Uterus (tissue), 4 donors: Measurements from ENCODE around the gene TM4SF1. TPM values are rescaled to one million over a fixed set of nuclear protein-coding genes. Genes with fewer than 3 reads are reported as not detected.

Experiments used
- DNase-seq, 2 donors: peaks; one replicate each; pipeline ENCODE4 v3.0.0-alpha.2; 2019 to 2020
- H3K27ac ChIP-seq, 2 donors: fragments of 200-600 bp; sonication (generic); 1 replicate in 1 of 2; 2 replicates in 1 of 2; pipeline ENCODE4 v1.5.1; 2016 to 2018
- H3K27me3 ChIP-seq, 2 donors: fragments of 200-600 bp; sonication (generic); one replicate each; pipeline ENCODE4 v1.5.1; 2018 to 2019; ENCODE audit warnings: control low read depth in 1 of 2
- H3K36me3 ChIP-seq, 2 donors: fragments of 200-600 bp; sonication (generic); one replicate each; pipeline ENCODE4 v1.5.1; 2019; ENCODE audit warnings: control low read depth in 1 of 2
- H3K4me1 ChIP-seq, 2 donors: fragments of 200-600 bp; sonication (generic); one replicate each; pipeline ENCODE4 v1.5.1; 2018 to 2019; ENCODE audit warnings: control low read depth in 1 of 2
- H3K4me3 ChIP-seq, 2 donors: fragments of 200-600 bp; sonication (generic); 1 replicate in 1 of 2; 2 replicates in 1 of 2; pipeline ENCODE4 v1.5.1; 2018 to 2019; ENCODE audit warnings: mild to moderate bottlenecking in 1 of 2
- H3K9me3 ChIP-seq, 2 donors: fragments of 200-600 bp; sonication (generic); one replicate each; pipeline ENCODE4 v1.5.1; 2019; ENCODE audit warnings: control low read depth in 1 of 2
- POLR2A ChIP-seq, 2 donors: fragments of 450-650 bp; IDR thresholded peaks; one replicate each; pipeline ENCODE4 v1.6.1; 2016; ENCODE audit warnings: antibody characterized with exemption in 2 of 2, mild to moderate bottlenecking in 1 of 2, moderate library complexity in 1 of 2
- intact Hi-C: fragments of 100-400 bp; cut with DNase I; formaldehyde crosslinking; loops from one replicate; pipeline ENCODE4 v1.15.1; 2023; ENCODE audit warnings: low total_unique reads
- total RNA-seq, 4 donors: library from RNA; depleted of rRNA in 3 of 4; stranded (reverse); fragments of >200 nt in 3 of 4; gene quantifications; one replicate each; pipeline versions ENCODE4 v1.1.0 to v1.2.4, GENCODE V29; 2014 to 2023
- TF ChIP-seq, protein P1 (sequence below), 4 experiments: fragments of 200-600 bp in 2 of 4; fragments of 450-650 bp in 2 of 4; sonication (generic) in 2 of 4; IDR thresholded peaks; one replicate each; pipeline ENCODE4 v1.5.1; 2016 to 2019; ENCODE audit warnings: antibody characterized with exemption in 4 of 4, mild to moderate bottlenecking in 2 of 4, moderate library complexity in 1 of 4
- donor health status: DM: yes; HTN: yes; CAD: no.

TM4SF1 gene
- total RNA-seq, 4 donors from 2014 or later = 102 to 118 (median 113) TPM

- no peak for DNase-seq
- Histone ChIP-seq H3K4me3 (no peak overlapping the region), H3K36me3 (no peaks in the 10 kb centered on the region), H3K27ac (no peak overlapping the region), H3K27me3 (no peaks in the 10 kb centered on the region), H3K9me3 (no peaks in the 10 kb centered on the region), H3K4me1 (no peaks in the 10 kb centered on the region)
- TF ChIP-seq, protein P1, sequence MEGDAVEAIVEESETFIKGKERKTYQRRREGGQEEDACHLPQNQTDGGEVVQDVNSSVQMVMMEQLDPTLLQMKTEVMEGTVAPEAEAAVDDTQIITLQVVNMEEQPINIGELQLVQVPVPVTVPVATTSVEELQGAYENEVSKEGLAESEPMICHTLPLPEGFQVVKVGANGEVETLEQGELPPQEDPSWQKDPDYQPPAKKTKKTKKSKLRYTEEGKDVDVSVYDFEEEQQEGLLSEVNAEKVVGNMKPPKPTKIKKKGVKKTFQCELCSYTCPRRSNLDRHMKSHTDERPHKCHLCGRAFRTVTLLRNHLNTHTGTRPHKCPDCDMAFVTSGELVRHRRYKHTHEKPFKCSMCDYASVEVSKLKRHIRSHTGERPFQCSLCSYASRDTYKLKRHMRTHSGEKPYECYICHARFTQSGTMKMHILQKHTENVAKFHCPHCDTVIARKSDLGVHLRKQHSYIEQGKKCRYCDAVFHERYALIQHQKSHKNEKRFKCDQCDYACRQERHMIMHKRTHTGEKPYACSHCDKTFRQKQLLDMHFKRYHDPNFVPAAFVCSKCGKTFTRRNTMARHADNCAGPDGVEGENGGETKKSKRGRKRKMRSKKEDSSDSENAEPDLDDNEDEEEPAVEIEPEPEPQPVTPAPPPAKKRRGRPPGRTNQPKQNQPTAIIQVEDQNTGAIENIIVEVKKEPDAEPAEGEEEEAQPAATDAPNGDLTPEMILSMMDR (IDR thresholded peaks at IDR 0.05) = no peak
- no peak for TF ChIP-seq POLR2A (IDR thresholded peaks at IDR 0.05)
- intact Hi-C loops = no loop called here
Observed at GRCh38 chr3:149409351-149409750, 31.9 kb upstream of the TM4SF1 start.

GRCh38 chr3:149407898-149408297 lies 30.4 kb upstream of the TM4SF1 start:
- TF ChIP-seq, protein P1 (IDR thresholded peaks at IDR 0.05) = no peak
- TF ChIP-seq POLR2A (IDR thresholded peaks at IDR 0.05) = no peak
- intact Hi-C loops = no loop called here
- no peak overlapping the region for H3K27ac ChIP-seq

DNA sequence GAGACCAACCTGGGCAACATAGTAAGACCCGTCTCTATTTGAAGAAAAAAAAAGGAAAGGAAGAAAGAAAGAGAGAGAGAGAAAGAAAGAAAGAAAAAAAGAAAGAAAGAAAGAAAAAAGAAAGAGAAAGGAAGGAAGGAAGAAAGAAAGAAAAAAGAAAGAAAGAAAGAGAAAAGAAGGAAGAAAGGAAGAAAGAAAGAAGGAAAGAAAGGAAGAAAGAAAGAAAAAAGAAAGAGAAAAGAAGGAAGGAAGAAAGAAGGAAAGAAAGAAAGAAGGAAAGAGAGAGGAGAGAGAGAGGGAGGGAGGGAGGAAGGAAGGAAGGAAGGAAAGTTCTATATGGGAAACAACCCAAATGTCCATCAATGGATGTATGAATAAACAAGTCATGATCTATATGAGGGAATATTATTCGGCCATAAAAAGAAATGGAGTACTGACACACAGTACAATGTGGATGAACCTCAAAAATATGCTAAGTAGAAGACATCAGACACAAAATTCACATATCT lies 28.8 kb upstream of the TM4SF1 start:
- no peaks in the 10 kb centered on the region for H3K4me1 ChIP-seq
- no peaks in the 10 kb centered on the region for H3K27me3 ChIP-seq
- H3K27ac ChIP-seq = no peak overlapping the region
- H3K9me3 ChIP-seq = no peaks in the 10 kb centered on the region
- TF ChIP-seq, protein P1 (IDR thresholded peaks at IDR 0.05) = no peak
- no peak for TF ChIP-seq POLR2A (IDR thresholded peaks at IDR 0.05)
- no peaks in the 10 kb centered on the region for H3K36me3 ChIP-seq
- intact Hi-C loops = no loop called here
- H3K4me3 ChIP-seq = no peak overlapping the region
- no peak for DNase-seq

More at GRCh38 chr3:149407898-149408297, 30.4 kb upstream of the TM4SF1 start:
- no peak overlapping the region for H3K4me3 ChIP-seq
- H3K27me3 ChIP-seq = no peaks in the 10 kb centered on the region
- no peaks in the 10 kb centered on the region for H3K36me3 ChIP-seq
- DNase-seq = no peak
- no peaks in the 10 kb centered on the region for H3K4me1 ChIP-seq
- H3K9me3 ChIP-seq = no peaks in the 10 kb centered on the region

DNA sequence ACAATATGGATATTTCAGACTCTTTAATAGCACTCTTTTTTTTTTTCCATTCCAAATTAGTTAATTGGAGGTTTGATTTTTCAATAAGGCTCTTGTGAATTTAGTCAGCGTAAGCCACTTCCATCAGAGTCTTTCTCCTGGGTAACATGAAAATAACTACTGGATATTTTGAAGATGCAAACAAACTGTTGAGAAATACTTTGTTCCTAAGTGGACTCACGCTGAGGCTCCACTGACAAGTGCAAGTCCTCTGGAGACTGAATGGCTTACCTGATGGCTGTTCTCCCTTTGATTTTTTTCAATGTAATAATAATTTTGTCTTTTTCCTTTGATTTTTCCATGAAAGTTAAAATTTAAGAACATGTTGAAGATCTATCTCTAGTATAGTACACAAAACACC lies 26.0 kb upstream of the TM4SF1 start:
- H3K4me1 ChIP-seq = no peaks in the 10 kb centered on the region
- no peak for DNase-seq
- H3K27me3 ChIP-seq = no peaks in the 10 kb centered on the region
- no peak overlapping the region for H3K27ac ChIP-seq
- no peaks in the 10 kb centered on the region for H3K36me3 ChIP-seq
- no peaks in the 10 kb centered on the region for H3K9me3 ChIP-seq
- H3K4me3 ChIP-seq = no peak overlapping the region
- TF ChIP-seq, protein P1 (IDR thresholded peaks at IDR 0.05) = no peak
- TF ChIP-seq POLR2A (IDR thresholded peaks at IDR 0.05) = no peak
- intact Hi-C loops = no loop called here

- no peak for DNase-seq
- Histone ChIP-seq H3K9me3 (no peaks in the 10 kb centered on the region), H3K27ac (no peak overlapping the region), H3K27me3 (no peaks in the 10 kb centered on the region), H3K36me3 (no peaks in the 10 kb centered on the region), H3K4me3 (no peak overlapping the region), H3K4me1 (no peaks in the 10 kb centered on the region)
- intact Hi-C loops = no loop called here
- TF ChIP-seq POLR2A (IDR thresholded peaks at IDR 0.05) = no peak
- TF ChIP-seq, protein P1 (IDR thresholded peaks at IDR 0.05) = no peak
Observed at GRCh38 chr3:149402481-149402880, 25.0 kb upstream of the TM4SF1 start.
